Left ventricle myocardium superior (tissue), 1 donor: Measurements from ENCODE around the gene KIAA0232. TPM values are rescaled to one million over a fixed set of nuclear protein-coding genes. Genes with fewer than 3 reads are reported as not detected.
"Not testable (repeated sequence)": the region's sequence is repeated elsewhere in the genome, so short reads cannot be mapped to it uniquely, and the experiment has no call there.

Experiments
- ATAC-seq: fragments of 200-7000 bp; cut with Tn5 transposase; one replicate; pipeline ENCODE4 v1.9.1; 2020; ENCODE audit warnings: mild to moderate bottlenecking, moderate library complexity
- DNase-seq: peaks from one replicate; pipeline ENCODE4 v3.0.0-alpha.2; 2020
- intact Hi-C: fragments of 100-400 bp; cut with micrococcal nuclease; formaldehyde crosslinking; loops from one replicate; pipeline ENCODE4 v1.11.0; 2022
- total RNA-seq: library from RNA; stranded (reverse); fragmentation: NEBNext Ultra II Directional; extraction: Animal tissue kit (Norgen Biotek cat#: 25700); gene quantifications from one replicate; pipeline ENCODE4 v1.2.1, GENCODE V29; 2021
- donor health status: DM: no; HTN: yes; CAD: no; lungs with severe emphysema.

Gene KIAA0232
- total RNA-seq, 1 donor from 2014 or later = 79.8 TPM

DNA sequence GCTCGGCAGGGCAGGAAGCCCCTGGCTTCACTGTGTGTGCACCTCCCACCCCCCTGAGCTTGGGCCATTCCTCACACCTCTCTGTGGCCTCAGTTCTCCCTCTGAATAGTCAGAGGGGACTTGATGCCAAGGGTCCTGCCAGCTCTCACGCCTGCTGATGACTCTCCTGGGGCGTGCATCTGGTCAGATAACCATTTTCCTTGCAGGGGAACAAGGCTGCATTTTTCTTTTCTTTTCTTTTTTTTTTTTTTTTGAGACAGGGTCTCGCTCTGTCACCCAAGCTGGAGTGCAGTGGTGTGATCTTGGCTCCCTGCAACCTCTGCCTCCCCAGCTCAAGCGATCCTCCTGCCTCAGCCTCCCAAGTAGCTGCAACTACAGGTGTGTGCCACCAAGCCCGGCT, 124.0 kb downstream of the KIAA0232 start:
- ATAC-seq, intact Hi-C loops, DNase-seq: not testable (repeated sequence)

DNA sequence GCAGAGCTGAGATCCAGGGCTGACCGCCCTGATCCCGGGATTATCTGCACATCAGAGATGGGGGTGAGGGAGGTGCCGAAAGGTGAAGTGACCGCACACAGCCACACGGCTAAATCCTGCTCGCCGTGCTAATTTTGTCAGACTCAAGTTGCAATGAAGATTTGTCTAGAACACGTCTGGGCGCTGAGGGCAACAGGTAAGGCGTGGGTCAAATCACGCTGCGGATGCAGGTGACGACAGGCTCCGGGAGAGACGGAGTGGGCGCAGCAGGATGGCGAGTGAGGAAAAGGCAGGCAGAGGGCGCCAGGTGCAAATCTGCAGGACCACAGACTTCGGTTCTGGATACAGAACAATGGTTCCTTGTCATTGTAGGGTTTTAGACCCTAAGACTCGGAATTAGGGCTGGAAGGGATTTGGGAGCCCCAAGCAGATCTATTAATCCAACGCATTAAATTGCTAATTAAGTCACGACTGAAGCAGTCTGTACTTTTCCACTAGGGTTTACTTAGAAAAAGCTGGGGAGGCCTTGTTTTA, 125.2 kb downstream of the KIAA0232 start:
- ATAC-seq (peak; percentile 13), DNase-seq (peak; percentile 69)
- intact Hi-C loops = no loop called here

DNA sequence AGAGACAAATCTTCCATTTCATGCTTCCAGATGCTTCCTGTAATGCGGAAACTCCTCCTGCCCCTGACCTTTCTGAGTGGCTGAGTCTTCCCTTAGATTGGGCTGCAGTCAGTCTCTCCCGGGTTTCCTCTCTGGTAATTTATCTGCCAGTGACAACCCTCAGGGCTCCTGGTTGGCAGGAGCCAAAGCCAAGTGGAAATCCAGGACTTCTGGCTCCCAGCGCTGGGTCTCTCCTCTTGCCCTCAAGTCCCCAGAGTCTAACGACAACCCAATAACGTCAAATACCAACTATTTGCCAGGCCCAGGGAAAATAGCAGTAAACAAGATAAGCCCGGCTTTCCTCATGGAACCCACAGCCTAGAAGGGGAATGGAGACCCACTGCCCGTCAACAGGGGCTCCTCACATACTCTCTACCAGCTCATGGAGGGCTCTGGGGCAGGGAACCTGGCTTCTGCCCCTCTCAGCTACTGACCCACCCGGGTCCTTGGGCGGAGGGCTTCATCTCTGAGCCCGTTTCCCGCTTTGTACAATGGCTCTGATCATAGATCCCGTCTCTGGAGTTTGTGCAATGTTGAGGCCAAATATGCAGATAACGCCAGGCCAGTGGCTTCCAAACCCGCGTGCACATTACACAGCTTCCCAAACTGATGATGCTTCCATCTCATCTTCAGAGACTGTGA, 126.0 kb downstream of the KIAA0232 start:
- intact Hi-C loops = no loop called here
- ATAC-seq = no peak
- no peak for DNase-seq

DNA sequence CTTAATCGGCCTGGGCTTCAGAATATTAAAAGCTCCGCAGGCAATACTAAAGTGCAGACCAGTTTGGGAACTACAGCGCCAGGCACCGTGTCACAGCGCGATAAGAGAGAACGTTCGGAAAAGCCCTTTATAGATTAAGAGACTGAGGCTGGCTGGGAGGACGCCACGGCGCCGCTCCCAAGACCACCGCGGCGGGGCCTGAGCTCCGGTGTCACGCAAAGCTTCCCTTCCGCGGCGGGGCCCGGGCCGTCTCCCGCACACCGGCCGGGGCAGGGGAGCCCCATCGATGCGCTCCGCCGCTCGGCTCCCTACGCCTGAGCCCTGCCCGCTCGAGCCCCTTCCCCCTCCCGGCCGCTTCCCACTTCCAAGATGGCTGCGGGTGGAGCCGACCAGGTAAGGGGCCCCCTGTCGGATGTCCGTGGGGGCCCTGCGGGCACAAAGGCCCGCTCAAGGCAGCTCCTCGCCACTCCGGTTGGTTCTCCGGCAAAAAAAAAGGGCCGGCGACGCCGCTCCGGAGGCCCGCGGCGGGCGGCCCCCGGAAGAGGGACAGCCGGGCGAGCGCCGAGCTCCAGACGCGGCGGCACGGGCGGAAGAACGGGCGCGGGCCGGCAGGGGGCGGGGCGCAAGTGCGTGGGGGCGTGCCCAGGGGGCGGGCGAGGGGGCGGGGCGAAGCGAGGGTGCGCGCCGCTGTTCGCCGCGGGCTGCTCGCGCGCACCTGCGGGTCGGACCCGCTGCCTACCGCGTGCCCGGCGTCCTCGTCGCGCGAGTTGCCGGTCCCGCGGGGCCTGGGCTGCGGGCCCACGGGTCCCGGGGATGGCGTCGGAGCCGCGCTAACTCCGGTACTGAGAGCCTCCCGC, 126.8 kb downstream of the KIAA0232 start, which contains the start of gene TBC1D14:
Gene TBC1D14, plus strand, starts transcription at position 714 of the 857 bp plus-strand sequence. CDS start 13,564 bp downstream, outside the sequence.
- peak; percentile 92 for DNase-seq
- intact Hi-C loops = no loop called here
- ATAC-seq = peak; percentile 92

DNA sequence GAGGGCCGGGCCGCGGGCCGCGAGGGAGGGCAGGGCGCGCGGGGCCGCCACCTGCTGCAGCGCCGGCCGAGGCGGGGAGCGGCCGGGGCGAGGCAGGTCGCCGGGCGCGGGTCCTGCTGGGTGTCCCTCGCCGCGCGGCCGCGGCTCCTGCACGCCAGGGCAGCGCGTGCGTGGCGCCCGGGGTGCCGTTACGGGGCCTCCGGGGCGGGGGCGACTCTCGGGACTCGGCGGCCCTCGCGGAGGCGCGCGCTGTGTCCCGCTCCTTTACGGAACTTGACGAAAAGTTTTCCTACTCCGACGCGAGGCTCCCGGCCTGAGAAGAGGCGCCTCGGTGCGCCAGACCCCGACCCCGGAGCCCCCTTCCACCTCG, 127.4 kb downstream of the KIAA0232 start:
- intact Hi-C loops = no loop called here
- peak; percentile 3 for ATAC-seq
- DNase-seq = peak; percentile 70

DNA sequence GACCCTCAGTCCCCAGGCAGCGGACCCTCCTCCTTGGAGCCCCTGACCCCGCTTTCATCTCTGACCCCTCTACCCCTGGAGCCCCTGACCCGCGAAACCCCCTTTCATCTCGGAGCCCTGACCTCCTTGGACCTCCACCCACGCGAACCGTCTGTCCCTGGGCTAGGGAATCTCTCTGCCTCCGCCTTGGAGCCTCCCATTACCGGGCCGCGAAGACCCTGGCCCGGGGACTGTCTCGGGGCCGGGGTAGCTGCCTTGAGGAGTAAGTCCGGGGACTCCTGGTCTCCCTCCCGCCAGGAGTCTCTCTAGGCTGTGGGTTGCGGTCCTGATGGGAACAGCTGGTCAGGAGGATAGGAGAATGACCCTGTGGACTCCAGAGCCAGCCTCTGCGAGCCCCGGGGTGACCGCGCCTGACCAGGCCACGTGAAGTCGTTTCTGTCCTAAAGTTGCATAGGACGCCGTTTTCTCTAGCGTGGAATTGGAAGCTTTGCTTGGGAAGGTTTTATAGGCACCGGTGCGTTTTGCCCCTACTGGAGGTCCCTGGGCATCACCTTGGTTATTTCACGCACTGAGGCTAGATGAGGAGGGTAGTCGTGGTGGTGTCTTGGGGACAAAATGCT, 127.9 kb downstream of the KIAA0232 start:
- intact Hi-C loops = no loop called here
- no peak for DNase-seq
- no peak for ATAC-seq

DNA sequence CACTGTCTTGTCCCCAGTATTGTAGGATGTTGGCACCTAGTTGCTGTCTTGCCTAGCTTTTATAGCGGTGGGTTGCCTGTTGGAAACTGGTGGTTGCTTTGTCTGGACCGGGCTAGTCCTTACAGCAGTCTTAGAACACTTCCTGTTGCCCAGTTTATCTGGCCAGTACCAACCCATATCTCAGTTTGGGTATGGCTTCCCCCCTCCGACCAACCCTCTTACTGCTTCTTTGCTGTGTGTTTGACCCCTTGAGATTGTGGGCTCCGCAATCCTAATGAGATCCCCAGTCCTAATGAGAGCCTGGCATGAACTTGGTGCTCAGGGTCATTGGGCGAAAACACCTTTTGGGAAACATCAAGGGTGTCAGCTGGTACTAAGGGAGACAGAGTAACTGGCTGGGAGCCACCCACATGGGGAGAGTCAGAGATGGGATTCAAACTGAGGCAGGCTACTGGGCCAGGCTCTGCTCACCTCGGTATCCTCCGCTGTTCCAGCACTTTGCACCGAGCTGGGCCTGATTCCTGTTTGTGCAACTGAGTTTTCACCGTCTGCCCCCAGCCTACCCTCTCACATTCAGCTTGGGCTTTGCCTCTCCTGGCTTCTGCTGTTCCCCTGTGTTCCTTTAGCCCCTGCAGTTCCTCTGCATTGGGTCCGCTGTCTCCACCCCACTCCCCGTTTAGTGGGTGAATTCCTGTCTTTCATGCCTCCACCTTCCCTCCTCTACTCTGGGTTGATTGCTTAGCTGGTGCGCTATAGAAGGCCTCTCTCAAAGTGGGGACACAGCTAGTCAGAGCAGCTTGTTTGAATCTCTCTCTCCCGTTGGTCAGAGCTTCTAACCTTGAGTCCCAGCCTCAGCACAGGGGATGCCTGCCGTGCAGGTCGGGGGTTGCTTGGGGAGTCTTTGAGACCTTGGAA, 128.7 kb downstream of the KIAA0232 start:
- ATAC-seq (no peak), DNase-seq (no peak)
- intact Hi-C loops = no loop called here

DNA sequence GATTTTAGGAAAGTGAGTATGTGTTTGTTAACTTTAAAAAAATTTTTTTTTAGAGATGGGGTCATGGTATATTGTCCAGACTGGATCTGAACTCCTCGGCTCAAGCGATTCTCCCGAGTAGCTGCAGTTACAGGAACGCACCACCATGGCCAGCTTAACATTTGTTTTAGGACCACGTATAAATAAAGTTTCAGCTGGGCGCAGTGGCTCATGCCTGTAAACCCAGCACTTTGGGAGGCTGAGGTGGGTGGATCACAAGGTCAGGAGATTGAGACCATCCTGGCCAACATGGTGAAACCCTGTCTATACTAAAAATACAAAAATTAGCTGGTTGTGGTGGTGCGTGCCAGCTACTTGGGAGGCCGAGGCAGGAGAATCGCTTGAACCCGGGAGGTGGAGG, 129.4 kb downstream of the KIAA0232 start:
- intact Hi-C loops, DNase-seq, ATAC-seq: not testable (repeated sequence)

DNA sequence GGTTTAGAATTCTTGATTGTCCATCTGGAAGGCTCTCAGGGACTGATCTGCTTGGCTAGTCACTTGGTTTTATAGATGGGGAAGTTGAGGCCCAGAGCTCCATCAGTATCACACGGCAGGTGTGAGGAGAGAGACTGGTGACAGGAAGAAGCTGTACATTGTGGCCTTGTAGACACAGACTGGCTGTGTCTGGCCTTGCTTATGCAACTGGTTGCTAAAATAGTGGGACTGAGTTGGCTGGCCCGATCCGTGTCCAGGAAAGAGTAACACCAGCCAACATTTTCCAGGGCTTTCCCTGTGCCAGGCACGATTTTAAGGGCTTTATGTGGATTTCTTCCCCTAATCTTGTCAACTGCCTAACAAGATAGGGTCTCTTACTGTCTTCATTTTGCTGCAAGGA, 129.9 kb downstream of the KIAA0232 start:
- DNase-seq (peak; percentile 50), ATAC-seq (peak; percentile 56)

DNA sequence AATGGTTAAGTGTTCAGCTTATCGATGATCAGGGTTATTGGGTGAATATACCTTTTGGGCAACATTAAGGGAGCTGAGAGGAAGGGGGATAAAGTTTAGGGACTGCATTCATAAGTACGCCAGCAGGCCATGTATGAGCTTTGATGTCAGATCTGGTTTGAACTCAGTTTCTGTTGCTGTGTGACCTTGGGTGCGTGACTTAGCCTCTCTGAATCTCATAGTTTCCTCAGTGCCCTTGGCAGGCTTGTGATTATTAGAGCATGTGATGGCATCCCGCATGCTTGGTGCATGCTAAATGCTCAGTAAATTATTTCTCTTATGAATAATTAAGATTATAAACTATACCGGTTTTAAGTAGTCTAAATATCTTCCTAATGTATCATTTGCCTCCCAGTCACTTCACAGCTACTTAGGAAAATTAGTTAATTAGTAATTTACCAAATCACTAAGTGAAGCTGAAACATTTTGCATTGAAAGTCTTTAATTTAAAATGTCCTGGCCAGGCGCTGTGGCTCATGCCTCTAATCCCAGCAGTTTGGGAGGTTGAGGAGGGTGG, 130.9 kb downstream of the KIAA0232 start:
- intact Hi-C loops = no loop called here
- no peak for ATAC-seq

More for the DNA sequence above, 129.9 kb downstream of the KIAA0232 start:
- intact Hi-C loops = no loop called here

DNA sequence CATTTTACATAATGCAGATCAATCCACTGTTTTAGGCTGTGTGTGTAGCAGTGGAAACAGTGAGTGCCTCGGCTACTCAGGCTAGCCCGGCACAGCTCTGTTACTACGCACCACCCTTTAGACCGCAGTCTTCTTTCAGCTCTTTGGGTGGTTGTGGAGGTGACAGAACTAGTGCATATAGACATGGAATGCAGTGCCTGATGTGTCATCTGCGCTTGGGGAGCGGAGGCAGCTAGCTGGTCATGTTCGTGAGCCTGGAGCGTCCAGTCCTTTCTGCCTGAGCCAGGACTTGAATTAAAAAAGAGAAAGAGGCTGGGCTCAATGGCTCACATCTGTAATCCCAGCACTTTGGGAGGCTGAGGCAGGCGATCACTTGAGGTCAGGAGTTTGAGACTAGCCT, 131.9 kb downstream of the KIAA0232 start:
- intact Hi-C loops = no loop called here
- DNase-seq (no peak), ATAC-seq (no peak)

More for the DNA sequence above, 130.9 kb downstream of the KIAA0232 start:
- no peak for DNase-seq

DNA sequence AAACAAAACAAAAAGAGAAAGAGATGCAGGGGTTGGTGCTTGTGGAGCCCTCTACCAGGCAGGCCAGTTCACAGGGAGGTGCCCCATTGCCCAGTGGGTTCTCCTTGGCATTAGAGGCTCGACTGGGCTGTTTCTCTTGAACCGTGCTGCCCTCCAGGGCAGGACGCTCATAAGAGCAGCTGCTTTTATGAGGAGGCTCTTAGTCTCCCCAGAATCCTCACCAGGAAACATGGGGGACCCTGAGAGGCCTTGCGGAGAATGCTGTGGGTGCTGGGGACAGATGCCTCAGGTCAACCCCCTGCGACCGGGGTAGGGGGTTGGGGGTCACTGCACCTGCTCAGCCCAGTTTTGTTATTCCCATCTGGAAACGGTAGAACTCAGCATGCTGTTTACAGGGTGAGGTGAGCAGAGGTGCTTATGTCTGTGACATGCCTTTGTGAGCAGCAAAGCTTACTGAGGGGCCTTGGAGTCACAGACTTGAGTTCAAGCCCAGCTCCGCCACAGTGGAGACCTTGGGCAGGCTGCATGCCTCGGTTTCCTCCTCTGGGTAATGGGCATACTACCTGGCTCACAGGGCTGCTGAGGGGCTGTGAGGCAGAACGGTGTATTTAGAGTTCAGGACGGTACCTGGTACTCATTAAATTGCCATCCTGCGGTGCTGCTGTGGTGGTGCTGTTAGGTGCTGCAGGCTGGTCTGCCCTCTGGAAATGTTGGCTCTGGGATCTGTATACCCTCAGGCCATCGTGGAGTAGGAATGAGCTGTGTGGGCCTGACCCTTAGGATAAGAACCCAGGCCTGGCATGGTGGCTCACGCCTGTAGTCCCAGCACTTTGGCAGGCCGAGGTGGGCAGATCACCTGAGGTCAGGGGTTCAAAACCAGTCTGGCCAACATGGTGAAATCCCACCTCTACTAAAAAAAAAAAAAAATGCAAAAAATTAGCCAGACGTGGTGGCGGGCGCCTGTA, 132.8 kb downstream of the KIAA0232 start:
- ATAC-seq (no peak), DNase-seq (no peak)
- intact Hi-C loops = no loop called here

DNA sequence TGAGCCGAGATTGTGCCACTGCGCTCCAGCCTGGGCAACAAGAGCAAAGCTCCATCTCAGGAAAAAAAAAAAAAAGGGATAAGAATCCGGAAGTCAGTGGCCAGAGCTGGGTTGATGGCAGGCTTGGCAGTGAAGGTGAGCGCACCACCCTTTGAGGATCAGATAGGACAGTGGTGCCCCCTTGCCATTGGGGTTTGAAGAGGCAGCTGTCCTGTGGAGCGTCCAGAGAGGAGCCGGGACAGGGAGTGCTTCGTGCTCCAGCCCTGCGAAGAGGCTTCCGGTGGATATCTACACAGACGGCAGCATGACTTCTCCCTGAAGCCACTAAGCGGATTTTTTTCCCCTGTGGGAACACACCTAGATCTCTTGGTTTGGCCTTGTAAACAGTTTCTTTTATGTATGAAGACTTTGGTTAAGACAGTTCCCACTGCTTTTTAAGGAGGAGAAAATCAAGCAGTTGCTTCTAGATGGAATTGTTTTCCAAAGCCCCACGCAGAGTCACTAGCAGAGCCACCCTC, 133.6 kb downstream of the KIAA0232 start:
- DNase-seq (no peak), ATAC-seq (peak; percentile 2)
- intact Hi-C loops = no loop called here

DNA sequence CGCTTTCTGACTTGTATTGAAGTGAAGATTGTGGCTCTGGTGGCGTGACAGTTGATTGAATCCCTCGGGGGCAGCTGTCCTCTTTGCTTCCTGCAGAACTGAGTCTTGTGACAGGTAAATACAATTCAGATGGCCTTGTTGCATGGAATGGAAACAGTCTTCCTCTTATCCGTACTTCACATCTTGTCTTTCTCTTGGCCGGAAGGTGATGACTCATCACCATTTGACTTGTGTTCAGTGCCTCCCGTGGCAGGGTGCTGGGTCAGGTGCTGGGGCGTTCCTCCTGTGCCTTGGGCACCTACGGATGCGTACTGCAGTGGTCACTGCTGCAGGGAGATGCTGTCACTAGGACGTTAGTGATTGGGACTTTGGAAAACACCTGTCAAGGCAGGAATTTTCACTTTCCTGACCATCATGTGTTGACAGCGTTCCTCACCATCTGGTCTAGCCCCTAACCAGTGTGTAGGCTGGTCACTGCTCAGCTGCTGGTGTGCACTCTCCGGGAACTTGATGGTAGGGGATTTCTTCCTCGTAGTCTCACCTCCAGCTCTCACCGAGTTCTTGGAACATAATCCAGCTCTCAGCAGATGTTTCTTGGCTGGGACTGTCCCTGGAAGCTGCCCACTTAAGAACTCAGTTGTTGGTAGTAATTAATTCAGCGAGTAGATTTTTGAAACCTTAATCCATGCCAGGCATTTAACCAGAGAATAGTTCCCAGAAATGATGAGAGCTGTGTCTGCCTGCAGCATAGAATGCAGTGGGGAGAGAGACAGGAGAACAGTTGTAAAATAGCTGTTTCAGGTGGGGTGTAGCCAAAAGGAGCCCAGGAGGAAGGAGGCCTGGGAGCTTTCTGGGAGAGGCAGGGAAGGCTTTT, 134.3 kb downstream of the KIAA0232 start:
- DNase-seq = no peak
- peak; percentile 13 for ATAC-seq
- intact Hi-C loops = no loop called here

DNA sequence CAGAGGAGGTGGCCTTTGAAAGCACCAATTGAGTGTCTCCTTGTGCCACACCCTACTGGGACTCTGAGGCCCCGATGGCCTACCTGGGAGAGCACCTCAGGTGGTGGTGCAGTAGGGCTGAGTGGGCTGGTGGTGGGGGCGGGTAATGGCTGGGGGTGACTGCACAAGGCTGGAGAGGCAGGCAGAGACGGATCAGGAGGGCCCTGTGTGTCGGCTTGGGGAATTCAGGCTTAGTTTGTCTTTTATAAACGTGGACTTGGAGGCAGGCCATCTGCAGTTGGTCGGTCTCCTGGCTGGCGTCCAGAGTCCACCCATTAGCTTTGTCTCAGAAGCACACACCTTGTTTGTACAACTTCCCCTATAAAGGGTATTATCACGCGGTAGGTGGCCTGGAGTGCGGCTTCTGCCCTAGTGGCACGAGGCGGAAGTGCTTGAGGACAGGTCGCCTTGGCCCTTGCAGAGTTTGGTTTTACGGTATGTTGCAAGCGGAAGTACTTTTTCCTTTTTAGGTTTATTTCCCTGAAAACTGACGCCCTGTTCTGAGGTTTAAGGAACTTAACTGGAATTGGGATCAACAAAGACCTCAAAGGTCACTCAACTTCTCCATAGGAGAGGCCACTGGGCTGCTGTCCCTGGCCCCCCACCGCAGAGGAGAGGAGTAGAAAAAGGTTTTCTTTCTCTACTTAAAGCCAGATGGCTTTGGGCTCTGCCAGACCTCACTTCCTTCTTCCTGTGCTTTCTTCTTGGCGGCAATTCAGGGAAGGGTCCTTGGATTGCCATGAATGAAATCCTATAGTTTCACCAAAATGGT, 135.1 kb downstream of the KIAA0232 start:
- DNase-seq = peak; percentile 75
- peak; percentile 69 for ATAC-seq
- intact Hi-C loops = no loop called here
